ENCODE measurements around the gene MYRFL.
"Not testable (repeated sequence)": the region's sequence is repeated elsewhere in the genome, so short reads cannot be mapped to it uniquely, and the experiment has no call there.

GRCh38 chr12:69853176-69853961 is 28.3 kb downstream of the MYRFL start:
- TF ChIP-seq CTCF (IDR thresholded peaks at IDR 0.05; ENCODE audit: insufficient read depth, low read depth, low read length); EZH2 (IDR thresholded peaks at IDR 0.05; ENCODE audit: insufficient read depth, low read length): not testable (repeated sequence)

Measured in astrocyte (in vitro differentiated cells and primary cell).